Esophagus squamous epithelium (tissue), 4 donors: ENCODE data around the gene NPHP3.

ENCODE experiments used
- POLR2A ChIP-seq, 4 donors: fragments of 450-650 bp; IDR thresholded peaks; one replicate each; pipeline ENCODE4 v1.6.1; 2017; ENCODE audit warnings: antibody characterized with exemption in 4 of 4, mild to moderate bottlenecking in 4 of 4, moderate library complexity in 3 of 4
- TF ChIP-seq, protein P1 (sequence below), 6 experiments: fragments of 450-650 bp in 4 of 6; fragments of 200-600 bp in 2 of 6; sonication (generic) in 2 of 6; IDR thresholded peaks; one replicate each; pipeline ENCODE4 v1.5.1; 2016 to 2019; ENCODE audit warnings: antibody characterized with exemption in 6 of 6, mild to moderate bottlenecking in 4 of 6, moderate library complexity in 4 of 6

GRCh38 chr3:132709761-132710160, 12.4 kb downstream of the NPHP3 start:
- TF ChIP-seq, protein P1, sequence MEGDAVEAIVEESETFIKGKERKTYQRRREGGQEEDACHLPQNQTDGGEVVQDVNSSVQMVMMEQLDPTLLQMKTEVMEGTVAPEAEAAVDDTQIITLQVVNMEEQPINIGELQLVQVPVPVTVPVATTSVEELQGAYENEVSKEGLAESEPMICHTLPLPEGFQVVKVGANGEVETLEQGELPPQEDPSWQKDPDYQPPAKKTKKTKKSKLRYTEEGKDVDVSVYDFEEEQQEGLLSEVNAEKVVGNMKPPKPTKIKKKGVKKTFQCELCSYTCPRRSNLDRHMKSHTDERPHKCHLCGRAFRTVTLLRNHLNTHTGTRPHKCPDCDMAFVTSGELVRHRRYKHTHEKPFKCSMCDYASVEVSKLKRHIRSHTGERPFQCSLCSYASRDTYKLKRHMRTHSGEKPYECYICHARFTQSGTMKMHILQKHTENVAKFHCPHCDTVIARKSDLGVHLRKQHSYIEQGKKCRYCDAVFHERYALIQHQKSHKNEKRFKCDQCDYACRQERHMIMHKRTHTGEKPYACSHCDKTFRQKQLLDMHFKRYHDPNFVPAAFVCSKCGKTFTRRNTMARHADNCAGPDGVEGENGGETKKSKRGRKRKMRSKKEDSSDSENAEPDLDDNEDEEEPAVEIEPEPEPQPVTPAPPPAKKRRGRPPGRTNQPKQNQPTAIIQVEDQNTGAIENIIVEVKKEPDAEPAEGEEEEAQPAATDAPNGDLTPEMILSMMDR (IDR thresholded peaks at IDR 0.05): no peak
- TF ChIP-seq POLR2A (IDR thresholded peaks at IDR 0.05): no peak
